Panc1 (cell line): ENCODE data around the gene RNASE11. TPM values are rescaled to one million over a fixed set of nuclear protein-coding genes. Genes with fewer than 3 reads are reported as not detected.

Experiments used
- ATAC-seq: fragments of 200-7000 bp; cut with Tn5 transposase; 2 replicates; pipeline ENCODE4 v1.9.1; 2020; ENCODE audit warnings: mild to moderate bottlenecking, moderate library complexity
- BruUV-seq: library from RNA; stranded (reverse); fragments of 400-500 nt; replicated peaks from 2 replicates; lab custom pipeline; 2021; lab: Mats Ljungman, UMichigan
- CTCF ChIA-PET: fragments of 300-600 bp; sonication (Branson Sonifier 250); formaldehyde crosslinking; loops from one replicate; lab custom pipeline; 2022; ENCODE audit warnings: antibody characterized with exemption; lab: Charles Lee
- POLR2A ChIA-PET: fragments of 300-600 bp; sonication (Branson Sonifier 250); formaldehyde crosslinking; loops from one replicate; lab custom pipeline; 2022; ENCODE audit warnings: antibody characterized with exemption; lab: Charles Lee
- DNase-seq: peaks from one replicate; pipeline ENCODE4 v3.0.0-alpha.2; 2010; ENCODE audit warnings: low read depth, low spot score
- H3K27ac ChIP-seq: 2 replicates; pipeline ENCODE4 v1.5.1; 2011; ENCODE audit warnings: mild to moderate bottlenecking, low read length, inconsistent platforms
- H3K27me3 ChIP-seq: fragments of 200-500 bp; sonication (Bioruptor generic); 2 replicates; pipeline ENCODE4 v1.6.0; 2014; ENCODE audit warnings: low read length, inconsistent platforms; ENCODE audit not compliant: control insufficient read depth, insufficient read depth
- H3K36me3 ChIP-seq: fragments of 200-500 bp; sonication (Bioruptor generic); 2 replicates; pipeline ENCODE4 v1.5.1; 2014; ENCODE audit warnings: inconsistent platforms, mild to moderate bottlenecking, low read length, moderate library complexity; ENCODE audit not compliant: control insufficient read depth, insufficient read depth
- H3K4me1 ChIP-seq: 2 replicates; pipeline ENCODE4 v1.5.1; 2011; ENCODE audit warnings: inconsistent platforms, mild to moderate bottlenecking, low read length, moderate library complexity; ENCODE audit not compliant: control insufficient read depth, insufficient read depth
- H3K4me3 ChIP-seq, 2 experiments: 2 replicates each; pipeline ENCODE4 v1.5.1; 2011 to 2012; ENCODE audit warnings: low read depth in 2 of 2, low read length in 2 of 2, mild to moderate bottlenecking in 2 of 2, inconsistent platforms in 1 of 2, moderate library complexity in 1 of 2
- H3K9me3 ChIP-seq: fragments of 200-500 bp; sonication (Bioruptor generic); 2 replicates; pipeline ENCODE4 v1.5.1; 2014; ENCODE audit warnings: low read depth, mild to moderate bottlenecking, inconsistent platforms, low read length, moderate library complexity; ENCODE audit not compliant: control insufficient read depth, insufficient read depth
- CTCF ChIP-seq: fragments of 450-650 bp; IDR thresholded peaks from 2 replicates; pipeline ENCODE4 v1.5.1; 2017; ENCODE audit warnings: mild to moderate bottlenecking
- POLR2AphosphoS5 ChIP-seq: IDR thresholded peaks from 2 replicates; pipeline ENCODE4 v1.6.1; 2012; ENCODE audit warnings: mild to moderate bottlenecking, low read depth, low read length, moderate library complexity
- REST ChIP-seq, 2 experiments: IDR thresholded peaks; 2 replicates each; pipeline ENCODE4 v1.6.1; 2011 to 2012; ENCODE audit warnings: low read depth in 2 of 2, control low read depth in 1 of 2, low read length in 1 of 2, mild to moderate bottlenecking in 1 of 2, moderate library complexity in 1 of 2; ENCODE audit not compliant: insufficient read depth in 1 of 2
- SIN3A ChIP-seq: IDR thresholded peaks from 2 replicates; pipeline ENCODE4 v1.6.1; 2012; ENCODE audit warnings: low read depth, mild to moderate bottlenecking, low read length, moderate library complexity, borderline replicate concordance; ENCODE audit not compliant: insufficient read depth
- TCF7L2 ChIP-seq: IDR thresholded peaks from 2 replicates; pipeline ENCODE4 v1.6.1; 2011; ENCODE audit warnings: mild to moderate bottlenecking, low read depth, low read length, inconsistent platforms
- in situ Hi-C: cut with HindIII; loops from 2 replicates; pipeline ENCODE4 v1.10.0; 2016; ENCODE audit warnings: low sequenced_read_pairs, low pct_unique_long_range_greater_than_20kb
- intact Hi-C: fragments of 100-400 bp; cut with micrococcal nuclease; formaldehyde crosslinking; loops from one replicate; pipeline ENCODE4 v1.10.0; 2022; ENCODE audit not compliant: unreplicated experiment
- total RNA-seq: library from RNA; stranded (reverse); gene quantifications from one replicate; pipeline ENCODE4 v1.2.1, GENCODE V29; 2021; ENCODE audit not compliant: unreplicated experiment

The RNASE11 gene
- total RNA-seq, 1 experiment from 2014 or later, result not detected

GRCh38 chr14:20580242-20580641, 7.6 kb downstream of the RNASE11 start:
- intact Hi-C loops (no loop called here), in situ Hi-C loops (no loop called here)
- no peaks in the 10 kb centered on the region for H3K36me3 ChIP-seq
- no peaks in the 10 kb centered on the region for H3K9me3 ChIP-seq
- H3K4me3 ChIP-seq, result no peak overlapping the region
- H3K27ac ChIP-seq, result no peak overlapping the region
- ChIA-PET CTCF (no interaction called here), POLR2A (no interaction called here)
- no peak for DNase-seq
- no peaks in the 10 kb centered on the region for H3K27me3 ChIP-seq
- TF ChIP-seq TCF7L2 (no peak), SIN3A (no peak), POLR2AphosphoS5 (no peak), CTCF (no peak), REST (IDR thresholded peaks at IDR 0.05; ENCODE audit: insufficient read depth in 1 of 2, low read depth in 2 of 2, low read length in 1 of 2) (no peak)
- no TSS peak for BruUV-seq
- H3K4me1 ChIP-seq, result no peaks in the 10 kb centered on the region
- ATAC-seq, result no peak

- no peak for ATAC-seq
- CTCF ChIA-PET, result no interaction called here
- no peak overlapping the region for H3K27ac ChIP-seq
- no TSS peak for BruUV-seq
- intact Hi-C loops (no loop called here), in situ Hi-C loops (no loop called here)
- no peaks in the 10 kb centered on the region for H3K36me3 ChIP-seq
- H3K4me1 ChIP-seq, result no peaks in the 10 kb centered on the region
- POLR2A ChIA-PET, result no interaction called here
- TF ChIP-seq REST (IDR thresholded peaks at IDR 0.05; ENCODE audit: insufficient read depth in 1 of 2, low read depth in 2 of 2, low read length in 1 of 2) (no peak), POLR2AphosphoS5 (no peak), TCF7L2 (no peak), SIN3A (no peak), CTCF (no peak)
- no peaks in the 10 kb centered on the region for H3K9me3 ChIP-seq
- no peaks in the 10 kb centered on the region for H3K27me3 ChIP-seq
- DNase-seq, result no peak
- H3K4me3 ChIP-seq, result no peak overlapping the region
Measured at GRCh38 chr14:20578784-20579502, 8.9 kb downstream of the RNASE11 start.
